HG03439 (cell line): Measurements from ENCODE around the gene NEK6.

ENCODE experiments used
- ATAC-seq: cut with Tn5 transposase; IDR thresholded peaks from one replicate; pipeline ENCODE4 v1.9.1; 2021; ENCODE audit warnings: mild to moderate bottlenecking, moderate library complexity; ENCODE audit not compliant: unreplicated experiment

Gene NEK6

DNA sequence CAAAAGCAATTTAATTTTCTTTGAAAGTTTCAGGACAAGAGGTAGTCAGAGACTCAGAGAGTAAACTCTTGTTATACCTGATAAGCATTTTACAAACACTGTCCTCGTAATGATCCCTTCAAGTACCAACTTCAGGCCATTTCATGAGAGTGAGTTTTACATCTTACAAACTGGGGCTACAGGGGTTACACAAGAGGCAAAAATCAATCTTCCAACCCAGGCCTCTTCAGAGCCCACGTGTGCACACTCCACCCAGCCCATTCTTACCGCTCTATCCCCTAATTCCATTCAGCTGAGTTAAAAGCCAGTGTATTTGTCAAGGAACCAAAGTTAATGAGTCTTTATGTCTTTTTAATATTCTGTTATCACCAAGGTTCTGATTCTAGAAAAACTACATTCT lies 110.9 kb downstream of the NEK6 start:
- no peak for ATAC-seq

DNA sequence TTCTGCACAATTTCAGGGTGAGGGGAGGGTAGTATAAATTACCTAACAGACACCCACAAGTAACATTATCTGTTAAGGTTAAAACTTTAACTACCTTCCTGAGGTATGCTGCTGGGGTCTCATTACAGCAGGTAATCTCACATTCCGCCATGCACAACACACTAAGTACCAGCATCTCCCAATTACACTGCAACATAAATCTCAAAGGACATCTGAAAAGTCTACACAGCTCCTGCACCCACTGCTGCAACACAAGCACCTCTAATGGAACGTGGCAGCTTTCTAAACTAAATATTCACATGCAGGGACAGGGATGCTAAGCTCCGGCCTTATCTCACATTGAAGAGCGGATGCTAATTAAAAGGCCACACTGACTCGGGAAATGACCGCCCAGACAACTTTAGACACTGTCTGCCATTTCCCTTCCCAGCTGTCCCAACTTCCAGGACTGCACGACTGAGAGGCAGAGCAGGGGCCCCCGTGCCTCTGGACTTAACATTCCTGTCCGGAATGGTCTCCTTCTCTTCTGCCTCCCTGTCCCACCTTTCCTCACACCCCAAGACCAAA lies 111.6 kb downstream of the NEK6 start:
- ATAC-seq, result no peak

DNA sequence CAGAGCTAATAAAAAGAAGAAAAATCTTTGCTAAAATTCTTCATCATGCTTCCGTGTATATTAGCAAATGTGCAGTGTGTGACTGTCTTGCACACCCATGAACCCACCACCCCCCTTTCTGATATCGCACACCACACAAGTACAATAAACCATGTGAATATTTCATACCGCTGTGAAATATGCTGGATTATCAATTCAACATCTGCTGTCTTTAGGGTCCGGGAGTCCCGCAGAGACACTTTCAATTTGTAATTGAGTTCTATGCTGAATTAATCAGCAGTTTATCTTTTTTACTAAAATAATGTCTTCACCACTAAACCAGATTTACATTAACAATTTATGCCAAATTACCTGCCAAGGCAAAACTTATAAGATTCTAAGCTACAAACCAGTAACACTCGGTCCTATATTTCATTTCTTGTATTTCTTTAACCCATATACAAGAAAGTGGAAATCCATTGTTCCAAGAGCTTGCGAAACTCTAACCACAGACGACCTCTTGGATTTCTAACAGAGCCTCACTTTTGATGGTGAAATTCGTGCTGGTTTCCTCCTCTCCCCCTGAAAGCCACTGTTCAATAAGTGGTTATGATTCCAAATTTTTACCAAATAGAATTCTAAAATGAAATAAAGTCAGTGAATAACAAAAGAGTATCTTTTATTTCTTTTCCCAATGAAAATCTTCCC lies 113.3 kb downstream of the NEK6 start:
- ATAC-seq, result no peak

DNA sequence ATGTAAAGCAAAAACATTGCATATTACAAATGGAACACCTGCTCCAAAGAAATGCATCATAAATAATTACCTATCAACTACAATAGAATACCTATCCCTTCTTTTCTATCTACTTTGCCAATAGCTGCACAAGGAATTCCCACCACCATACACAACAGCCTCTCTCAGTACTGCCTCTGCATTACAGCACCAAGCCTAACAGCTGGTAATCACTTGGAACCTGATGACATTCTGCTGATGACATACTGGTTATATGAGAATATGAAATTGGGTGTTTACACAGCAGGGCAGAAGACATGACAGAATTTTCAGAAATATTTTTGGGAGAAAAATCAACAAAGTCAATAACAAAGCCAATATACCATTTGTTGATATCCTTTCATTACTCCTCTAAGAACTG lies 114.3 kb downstream of the NEK6 start:
- ATAC-seq, result no peak

DNA sequence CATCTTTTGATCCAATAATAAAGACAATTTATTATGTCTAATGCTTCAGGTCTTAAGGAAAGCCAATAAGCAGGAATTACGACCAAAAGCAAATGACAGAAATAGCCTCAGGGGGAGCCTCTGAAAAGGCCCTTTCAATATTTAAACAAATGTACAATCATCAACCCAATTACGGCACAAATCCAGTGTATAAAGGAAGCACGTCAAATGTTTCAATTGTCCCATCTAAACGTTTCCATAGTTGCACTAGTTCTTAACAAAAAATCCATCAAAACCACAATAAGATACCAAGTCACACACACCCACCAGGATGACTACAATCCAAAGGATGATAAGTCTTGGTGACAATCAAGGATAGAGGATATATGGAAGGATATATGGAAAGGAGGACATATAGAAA lies 115.6 kb downstream of the NEK6 start:
- ATAC-seq, result no peak

DNA sequence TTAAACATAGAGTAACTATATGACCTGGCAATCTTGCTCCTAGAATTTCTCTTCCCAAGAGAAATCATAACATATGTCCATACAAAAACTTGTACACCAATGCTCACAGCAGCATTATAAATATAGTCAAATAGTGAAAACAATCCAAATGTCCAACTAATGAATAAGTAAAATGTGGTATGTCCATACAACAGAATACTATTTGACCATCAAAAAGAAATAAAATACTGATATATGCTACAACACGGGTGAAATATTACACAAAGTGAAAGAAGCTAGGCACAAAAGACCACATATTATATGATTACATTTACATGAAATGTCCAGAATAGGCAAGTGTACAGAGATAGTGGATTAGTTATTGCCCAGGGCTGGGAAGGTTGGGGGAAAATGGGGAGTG lies 116.1 kb downstream of the NEK6 start:
- no peak for ATAC-seq

DNA sequence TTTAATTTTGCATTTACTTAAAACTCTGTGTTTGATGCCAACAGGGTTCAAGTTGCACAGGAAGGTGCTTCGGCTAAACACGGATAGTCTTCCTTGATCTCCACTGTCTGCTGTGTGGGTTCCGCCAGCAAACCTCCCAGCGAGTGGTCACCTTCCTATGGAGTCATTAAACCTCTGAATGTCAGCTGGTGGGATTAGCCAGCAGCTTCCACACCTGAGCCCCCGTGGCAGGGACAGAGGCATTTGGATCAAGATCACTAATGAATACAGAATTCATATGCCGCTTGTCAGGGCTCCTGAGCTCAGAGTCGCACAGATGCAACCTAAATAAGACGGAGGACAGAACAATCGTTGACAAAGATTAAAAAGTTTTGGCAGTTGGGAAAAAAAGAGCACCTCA lies 118.0 kb downstream of the NEK6 start:
- ATAC-seq, result no peak

DNA sequence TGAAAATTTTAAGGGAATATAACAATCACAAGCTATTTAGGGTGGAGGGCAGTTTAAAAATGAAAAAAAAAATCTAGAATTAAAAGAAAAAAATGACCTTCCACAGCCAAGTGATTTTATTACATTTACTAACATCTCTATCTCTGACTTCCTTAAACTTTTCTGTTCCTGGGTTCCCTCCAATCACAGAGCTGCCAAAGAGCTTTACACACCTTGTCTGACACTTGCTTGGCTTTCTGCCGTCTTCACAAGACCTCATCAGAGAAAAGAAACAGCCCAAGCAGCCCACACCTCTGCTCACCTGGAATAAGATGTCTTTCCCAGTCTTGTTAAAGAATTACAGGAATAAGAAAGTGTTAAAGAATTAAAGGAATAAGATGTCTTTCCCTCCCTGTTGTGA lies 118.6 kb downstream of the NEK6 start:
- no peak for ATAC-seq

DNA sequence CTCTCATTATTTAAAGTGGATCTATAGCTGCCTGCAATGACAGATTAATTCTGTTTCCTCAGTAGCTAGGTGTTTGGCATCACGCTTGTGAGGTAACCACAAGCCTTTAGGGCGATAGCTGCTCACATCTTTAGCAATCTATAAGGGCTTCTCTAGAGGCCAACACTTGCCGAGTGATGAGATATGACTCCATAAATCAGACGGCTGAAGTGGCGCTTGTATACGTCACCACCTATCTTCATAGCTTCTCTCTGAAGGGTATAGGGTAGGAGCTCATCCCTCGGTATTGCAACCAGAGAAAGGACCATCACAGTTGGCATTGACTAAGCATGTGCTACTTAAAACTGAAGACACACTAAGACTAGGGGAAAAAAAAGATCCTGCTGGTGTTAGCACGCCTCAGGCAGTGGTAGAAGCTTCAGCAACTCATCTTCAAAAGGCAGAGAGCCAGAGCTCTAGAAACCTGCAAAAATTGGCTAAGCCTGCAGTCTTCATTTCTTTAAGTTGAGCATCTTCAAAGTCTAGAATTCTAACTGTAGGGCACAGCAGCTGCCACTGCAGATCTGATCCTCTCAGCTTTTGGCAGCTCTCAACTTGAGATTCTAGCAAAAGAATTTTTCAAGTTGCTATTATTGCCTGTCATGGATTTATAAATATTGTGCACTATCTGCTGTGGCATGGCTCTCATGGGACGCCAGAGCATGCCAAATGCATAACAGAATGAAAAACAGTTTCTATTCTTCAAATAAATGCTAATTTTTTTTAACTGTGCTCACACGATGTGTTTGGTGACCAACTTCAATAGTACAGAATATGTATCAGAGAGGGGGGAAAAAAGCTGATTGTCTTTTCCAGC lies 120.0 kb downstream of the NEK6 start:
- ATAC-seq, result no peak

DNA sequence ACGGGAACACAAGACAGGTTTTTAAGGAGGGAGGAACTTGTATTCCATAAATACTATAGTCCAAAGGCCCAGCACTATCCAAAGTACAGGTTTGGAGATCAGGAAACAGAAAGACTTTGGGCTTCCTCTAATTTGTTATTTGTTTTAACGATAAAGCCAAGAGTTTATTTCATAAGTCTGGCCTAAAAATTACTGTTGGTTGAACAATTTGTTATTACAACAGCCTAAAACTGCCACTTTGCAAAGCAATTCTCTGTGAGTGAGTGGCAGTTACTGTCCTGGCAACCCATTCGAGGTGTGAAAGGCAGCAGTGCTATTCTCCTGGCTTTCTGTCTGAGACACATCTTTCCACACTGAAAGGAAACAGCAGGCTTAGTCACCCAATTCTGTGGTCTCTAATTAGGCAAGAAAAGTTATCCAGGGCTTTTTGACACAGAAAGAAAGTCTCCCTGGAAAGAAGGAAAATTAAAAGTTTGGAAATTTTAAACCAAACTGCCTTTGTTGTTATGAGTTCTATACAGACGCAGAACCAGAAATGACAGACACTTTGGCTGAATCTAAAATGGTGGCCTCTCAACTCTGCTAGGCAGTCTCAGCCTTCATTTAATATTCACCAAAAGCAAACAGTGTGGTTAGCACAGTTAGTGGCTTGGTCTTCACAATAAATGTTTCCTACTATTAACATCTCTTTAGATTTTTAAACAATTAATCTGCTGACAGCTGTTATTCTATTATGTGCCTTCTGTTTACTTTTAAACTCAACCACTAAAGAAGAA lies 123.6 kb downstream of the NEK6 start:
- ATAC-seq, result no peak

DNA sequence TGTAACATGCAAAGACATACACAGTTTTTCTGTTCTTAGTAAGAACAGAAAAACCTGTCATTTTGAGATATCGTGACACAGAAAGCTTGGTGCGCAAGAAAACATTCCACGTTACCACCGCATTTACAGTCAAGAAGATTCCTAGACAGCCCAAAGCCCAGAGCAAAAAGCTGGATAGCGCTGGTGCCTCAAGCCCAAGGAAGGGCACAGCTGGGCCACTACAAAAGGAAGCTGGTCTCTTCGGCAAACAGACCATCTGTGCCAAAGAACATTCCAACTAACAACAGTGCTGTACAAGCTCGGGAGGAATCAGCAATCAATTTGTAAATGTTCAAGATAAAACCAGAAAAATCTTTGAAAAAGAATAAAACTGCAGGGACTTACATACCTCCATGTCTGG lies 126.5 kb downstream of the NEK6 start:
- no peak for ATAC-seq

DNA sequence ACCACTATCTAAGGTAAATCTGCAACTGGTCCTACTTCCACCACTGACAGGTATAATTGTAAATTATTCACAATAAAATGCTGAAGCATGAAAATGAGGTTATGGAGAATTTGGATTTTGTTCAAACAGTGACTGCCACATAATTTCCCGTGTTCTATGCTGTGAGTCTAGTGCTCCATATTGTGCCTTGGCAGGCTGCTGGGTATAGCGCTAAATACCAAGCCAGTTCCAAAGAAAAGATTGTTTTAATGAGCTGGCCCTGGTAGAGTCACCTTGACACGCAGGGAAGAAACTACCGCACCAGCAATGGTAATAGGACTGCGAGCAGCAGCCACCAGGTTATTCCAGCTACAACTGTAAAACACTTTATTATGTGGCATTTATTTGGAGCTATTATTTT lies 127.1 kb downstream of the NEK6 start:
- ATAC-seq, result no peak

DNA sequence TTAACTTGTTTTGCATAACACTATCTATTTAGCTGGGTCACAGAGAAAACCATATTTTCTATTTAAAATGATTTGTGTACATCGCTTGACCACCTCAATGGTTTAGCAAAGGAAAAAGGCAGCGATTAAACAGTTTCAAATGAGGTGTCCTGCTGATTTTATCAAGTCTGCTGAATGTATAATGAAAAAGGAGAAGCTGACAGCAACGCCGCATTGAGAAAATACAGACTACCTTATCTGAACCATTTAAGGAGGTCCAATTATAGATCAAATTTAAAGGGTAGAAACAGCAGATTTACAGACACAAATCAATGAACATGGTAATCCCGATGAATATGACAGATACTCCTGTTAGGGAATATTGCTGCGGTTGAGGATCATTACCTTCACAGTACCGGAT lies 127.9 kb downstream of the NEK6 start:
- no peak for ATAC-seq

DNA sequence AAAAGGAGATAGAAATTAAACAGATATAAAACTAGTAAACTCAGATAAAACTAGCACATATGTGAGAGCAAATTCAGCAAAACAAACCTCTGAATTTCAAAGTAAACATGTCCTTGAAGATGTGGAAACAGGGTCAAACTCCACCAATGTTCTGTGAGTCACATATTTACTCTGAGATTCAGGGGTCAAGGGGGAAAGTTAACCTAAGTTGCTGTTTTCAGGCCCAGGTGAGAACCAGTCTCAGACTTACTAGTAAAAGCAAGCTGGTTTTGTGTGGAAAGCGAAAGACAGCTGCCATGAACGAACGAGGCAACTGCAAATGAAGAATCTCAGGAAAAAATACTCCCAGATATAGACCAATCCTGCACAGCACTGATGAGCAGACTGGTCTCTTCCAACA lies 128.5 kb downstream of the NEK6 start:
- ATAC-seq, result no peak

DNA sequence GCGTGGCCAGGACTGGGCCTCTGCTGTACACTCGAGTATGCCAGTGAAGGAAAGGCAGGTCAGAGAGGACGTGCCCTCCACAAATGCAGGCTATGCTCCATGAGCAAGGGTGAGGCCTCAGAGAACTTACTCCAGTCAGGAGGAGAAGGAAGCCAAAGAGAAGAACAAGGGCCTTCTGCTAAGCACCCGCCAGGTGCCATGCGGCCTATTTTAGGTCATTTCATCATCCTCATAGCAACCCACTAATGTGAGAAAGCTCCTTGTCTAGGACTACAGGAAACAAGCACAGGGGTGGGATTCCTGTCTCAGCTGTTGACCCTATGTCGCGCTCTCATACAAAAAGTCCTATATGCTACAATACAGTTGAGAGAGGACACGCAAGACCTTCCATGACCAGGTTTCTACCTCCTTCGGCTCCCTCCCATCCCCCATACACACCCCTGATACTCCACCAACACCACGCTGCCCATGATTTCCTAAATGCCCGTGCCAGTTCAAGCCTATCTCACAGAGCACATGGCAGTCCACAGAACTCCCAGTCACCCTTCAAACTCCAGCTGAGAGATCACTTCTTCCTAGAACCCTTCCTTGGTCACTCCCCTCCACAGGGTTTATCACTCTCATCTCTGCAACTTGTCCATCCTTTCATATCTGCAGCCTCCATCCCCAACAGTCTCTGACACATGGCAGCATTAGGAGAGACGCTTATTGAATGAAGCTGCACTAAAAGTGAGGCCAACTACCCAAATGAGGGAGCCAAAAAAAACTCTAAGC lies 130.7 kb downstream of the NEK6 start:
- no peak for ATAC-seq

DNA sequence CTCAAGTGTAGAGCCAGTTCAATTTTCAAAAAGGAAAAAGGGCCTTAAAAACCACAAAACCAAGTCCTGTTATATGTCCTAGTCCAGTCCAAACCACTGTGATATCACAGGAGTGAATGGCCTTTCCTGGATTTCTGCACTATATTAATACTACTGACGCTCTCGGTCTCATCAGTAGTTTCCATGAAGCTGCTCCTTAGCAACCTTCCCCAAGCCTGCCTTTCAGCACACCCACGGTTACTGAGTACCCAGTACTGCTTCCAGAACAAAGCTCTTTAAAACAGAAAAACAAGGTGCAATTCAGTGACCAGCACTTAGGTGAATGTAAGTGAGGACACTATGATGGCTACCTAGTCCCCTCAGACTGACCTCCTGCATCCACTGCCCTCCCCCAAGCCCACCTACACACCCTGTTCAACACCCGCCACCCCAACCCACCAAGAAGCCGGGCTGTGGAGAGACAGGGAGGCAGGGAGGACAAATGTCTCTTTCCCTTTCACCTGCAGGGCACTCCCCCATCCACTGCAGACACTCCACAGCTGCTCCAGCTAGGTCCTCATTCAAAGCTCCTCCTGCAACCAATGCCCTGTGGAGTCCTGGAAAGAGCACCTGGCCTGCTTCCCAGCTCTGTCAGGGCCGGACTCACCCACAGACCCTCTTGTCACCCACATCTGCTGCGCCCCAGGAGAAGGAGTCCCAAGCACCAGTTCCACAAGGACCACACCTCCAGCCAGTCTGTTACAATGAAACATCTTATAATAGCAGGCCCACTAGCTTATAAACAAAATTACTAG lies 131.6 kb downstream of the NEK6 start:
- no peak for ATAC-seq

DNA sequence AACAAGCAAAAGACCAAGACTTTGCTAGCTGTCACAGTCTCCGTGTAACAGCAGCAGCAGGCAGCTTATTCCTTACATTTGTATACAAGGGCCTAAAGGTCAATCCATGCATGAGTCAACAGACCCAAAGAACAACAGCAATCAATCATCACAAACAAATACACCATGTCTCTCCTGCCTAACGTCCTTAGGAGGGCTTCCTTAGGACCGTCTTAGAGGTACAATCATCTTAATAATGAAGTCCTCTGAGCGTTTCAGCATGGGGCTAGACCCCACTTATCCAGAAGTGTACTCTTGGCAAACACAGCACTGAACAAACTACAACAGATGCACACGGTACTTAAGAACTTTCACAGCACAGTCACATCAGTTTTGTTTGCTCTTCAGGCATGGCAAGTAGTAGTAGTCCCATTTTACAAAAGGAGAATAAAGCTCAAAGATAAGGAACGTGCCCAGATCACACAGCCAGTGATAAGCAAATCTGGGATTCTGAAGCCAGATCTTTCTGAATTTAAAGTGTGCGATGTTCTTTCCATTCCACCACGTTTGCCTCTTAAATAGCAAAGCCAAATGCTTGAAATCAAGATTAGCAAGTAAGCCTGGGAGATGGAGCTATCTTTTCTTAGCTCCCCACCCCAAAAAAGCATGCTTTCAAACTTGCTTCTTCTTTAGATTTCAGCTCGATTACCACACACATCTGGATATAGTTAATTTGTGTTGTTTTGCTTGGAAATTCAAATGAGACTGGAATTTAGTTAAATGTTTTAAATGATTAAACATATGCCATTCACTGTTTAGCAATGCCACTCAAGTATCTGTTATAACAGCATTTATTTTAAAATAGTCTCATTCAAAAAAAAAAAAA lies 133.3 kb downstream of the NEK6 start:
- ATAC-seq, result no peak

DNA sequence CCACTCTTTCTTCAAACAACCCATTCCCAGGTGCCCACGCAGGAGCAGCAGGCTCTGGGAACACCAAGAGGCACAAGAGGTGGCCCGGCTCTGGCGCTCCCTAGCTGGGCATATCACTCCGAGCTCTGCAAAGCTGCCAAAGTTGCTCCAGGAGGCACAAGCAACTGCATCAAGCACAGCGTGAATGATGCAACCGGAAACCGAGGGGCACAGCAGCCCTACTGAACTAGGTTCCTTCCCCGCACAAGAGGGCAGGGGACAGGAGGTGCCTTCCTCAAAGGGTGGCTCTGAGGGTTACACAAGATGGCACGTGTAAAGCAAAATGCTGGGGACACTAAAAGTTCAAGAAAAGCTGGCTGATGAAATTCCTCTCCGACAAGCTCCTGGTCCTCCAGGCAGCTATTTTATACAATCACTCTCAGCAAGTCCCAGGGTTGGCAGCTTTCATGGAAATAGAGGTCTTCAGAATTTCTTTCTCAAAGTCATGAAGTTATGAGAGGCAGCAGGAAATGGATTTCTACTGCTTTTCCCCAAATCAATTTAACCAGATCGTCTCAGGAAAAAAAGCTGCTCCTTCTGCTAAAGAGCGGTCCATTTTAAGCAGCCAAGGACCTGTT lies 134.6 kb downstream of the NEK6 start:
- no peak for ATAC-seq
